Measurements from ENCODE around the gene ESYT3.
"Not testable (repeated sequence)": the region's sequence is repeated elsewhere in the genome, so short reads cannot be mapped to it uniquely, and the experiment has no call there.

Gene ESYT3

DNA sequence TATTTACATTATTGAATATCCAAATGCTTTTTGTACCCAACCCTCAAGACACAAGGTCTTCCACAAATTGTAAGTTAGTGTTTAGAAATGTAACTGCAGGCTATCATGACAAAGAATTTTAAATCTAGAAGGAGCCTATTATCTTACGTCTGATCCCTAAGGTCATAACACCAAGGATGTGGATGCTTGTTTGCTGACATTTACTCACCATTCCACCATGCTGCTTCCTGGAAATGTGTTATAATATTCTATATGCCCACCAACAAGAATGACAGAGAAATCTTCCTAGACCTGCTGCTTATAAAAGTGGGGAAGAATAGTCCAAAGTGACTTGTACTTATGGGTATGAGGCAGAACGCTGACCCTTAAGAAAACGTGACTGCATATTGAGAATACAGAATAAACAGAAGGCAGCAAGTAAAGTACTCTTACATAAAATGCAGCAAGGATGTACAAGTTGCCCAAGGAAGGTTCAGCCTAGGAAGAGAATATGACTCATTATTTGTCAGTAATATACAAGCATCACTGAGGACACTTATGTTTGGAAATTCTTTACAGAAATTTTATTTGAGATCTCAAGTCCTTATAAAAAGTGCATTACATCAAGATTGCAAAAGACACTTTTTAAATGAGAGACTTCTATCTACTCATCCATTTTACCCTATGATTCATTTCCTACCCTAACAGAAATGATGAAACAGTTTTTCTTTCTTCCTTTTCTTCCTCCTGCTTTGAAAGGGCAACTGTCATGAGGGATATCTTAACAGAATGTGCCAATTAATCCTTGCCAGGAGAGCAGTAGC is 59.6 kb downstream of the ESYT3 start:
- no peak for DNase-seq (ENCODE audit: low read depth)

DNA sequence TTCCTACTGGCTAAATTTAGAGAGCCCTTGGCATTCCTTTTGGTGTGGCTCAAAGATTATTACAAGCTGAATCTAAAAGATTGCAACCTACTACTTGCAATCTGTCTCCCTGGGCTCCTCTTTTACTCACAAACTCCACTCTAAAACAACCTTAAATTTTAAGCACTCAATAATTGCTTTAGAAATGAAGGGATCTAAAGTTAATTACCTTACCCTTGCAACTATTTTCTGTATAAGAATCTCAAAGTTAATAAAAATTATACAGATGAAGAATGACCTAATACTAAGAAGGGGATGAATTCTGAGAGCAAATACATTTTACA is 60.2 kb downstream of the ESYT3 start:
- no peak for DNase-seq (ENCODE audit: low read depth)

DNA sequence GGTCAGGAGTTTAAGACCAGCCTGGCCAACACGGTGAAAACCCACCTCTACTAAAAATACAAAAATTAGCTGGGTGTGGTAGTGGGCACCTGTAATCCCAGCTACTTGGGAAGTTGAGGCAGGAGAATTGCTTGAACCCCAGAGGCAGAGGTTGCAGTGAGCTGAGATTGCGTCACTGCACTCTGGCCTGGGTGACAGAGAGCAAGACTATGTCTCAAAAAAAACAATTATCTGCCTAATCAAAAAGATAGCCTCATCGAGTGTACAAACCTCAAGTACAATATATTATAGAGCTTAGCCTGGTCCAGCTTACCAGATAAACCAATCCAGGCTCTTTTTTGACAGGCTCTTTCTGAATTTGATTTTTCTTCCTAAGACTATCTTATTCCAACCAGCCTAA is 61.2 kb downstream of the ESYT3 start:
- not testable (repeated sequence) for DNase-seq (ENCODE audit: low read depth)

DNA sequence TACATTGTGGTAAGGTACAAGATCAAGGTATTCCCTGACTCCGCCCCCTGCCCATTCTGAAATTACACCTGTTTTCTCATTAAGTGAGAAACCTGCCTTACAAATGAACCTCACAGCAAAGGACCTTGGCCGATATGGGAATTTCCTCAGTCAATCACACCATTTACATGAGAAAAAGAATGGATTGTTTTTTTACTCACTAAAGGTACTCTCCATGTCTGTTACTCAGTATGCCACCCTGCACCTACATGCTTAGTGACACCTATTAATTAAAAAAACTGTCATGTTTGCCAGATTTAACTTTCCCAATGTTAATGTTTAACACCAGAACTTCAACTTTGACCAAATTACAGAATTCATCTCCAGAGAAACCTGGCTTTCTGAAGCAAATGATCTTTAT is 62.0 kb downstream of the ESYT3 start:
- DNase-seq (ENCODE audit: low read depth), result no peak

DNA sequence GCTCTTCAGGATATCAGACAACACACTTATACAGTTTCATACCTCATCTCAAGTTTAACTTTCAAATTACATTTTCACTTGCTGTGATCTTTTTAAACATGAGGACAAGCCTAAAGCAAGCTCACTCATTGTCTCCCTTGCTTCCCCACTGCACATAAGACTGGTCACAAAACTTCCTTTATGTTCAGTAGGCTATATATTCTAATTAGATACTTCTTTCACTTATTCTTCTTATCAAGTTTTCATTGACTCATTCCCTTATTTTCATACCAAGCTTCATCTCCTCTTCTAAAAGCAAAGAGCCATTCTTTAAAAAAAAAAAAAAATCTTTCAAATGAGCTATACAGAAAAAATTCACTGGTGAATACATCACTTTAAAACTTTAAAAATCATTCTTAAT is 62.6 kb downstream of the ESYT3 start:
- DNase-seq (ENCODE audit: low read depth), result no peak

DNA sequence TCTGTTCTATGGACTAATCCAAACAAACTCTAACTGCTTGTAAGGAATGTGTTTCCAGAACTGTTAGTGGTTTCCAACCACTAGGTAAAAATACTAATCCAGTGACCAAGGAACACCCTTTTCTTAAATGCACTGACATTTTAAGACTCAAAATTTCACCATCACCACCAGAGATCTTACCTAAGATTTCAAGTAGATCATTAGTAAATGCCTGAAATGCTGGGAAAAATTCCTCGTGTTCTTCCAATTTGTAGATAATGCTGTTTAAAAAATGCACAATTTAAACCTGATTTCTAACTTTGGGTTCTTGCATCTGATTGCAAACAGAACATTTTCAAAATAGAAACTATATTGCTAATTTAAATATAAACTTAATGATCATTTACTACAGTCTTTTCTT is 63.4 kb downstream of the ESYT3 start:
- no peak for DNase-seq (ENCODE audit: low read depth)

DNA sequence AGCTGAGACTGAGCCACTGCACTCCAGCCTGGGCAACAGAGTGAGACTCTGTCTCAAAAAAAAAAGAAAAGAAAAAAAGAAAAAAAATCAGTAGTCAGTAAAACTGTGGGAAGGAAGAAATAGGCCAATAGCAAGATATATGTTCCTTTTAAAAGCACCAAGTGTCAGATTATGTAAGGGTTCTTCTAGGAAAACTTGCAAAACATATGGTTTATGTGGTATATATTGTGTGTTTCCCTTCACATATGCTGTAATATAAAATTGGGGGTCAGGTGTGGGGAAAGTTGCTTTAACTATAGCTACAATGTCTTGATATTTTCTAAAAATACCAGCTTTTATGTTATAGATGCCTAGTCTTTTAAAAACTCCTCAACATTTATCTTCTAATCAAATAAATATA is 64.6 kb downstream of the ESYT3 start:
- DNase-seq (ENCODE audit: low read depth), result no peak

DNA sequence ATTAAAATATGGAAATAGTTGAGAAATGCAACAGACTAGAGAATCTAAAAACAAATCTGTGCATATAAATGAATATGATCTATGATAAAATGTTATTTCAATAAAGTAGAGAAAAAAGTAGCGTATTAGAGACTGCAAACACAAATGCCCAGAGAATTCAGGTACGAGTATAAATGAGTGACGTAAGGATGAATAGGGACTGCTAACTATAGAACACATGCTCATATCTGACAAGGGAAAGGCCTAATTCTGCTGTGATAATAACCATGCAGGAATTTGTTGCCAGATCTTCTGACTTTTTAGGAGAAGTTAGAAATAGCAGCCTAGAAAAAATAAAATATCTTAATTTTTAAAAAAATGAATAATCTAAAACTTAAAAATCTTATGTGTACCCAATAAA is 73.1 kb downstream of the ESYT3 start:
- no peak for DNase-seq (ENCODE audit: low read depth)

DNA sequence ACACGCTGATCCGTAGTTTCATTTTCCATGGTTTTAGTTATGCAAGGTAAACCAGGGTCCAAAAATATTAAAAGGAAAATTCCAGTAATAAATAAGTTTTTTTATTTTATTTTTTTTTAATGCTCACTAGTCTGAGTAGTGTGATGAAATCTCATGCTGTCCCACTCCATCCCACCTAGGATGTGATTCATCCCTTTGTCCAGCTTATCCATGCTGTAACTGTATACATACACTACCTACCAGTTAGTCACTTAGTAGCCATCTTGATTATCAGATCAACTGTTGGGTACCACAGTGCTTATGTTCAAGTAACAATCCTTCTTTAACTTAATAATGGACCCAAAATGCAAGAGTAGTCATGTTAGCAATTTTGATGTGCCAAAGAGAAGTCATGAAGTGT is 75.2 kb downstream of the ESYT3 start:
- DNase-seq (ENCODE audit: low read depth), result no peak

DNA sequence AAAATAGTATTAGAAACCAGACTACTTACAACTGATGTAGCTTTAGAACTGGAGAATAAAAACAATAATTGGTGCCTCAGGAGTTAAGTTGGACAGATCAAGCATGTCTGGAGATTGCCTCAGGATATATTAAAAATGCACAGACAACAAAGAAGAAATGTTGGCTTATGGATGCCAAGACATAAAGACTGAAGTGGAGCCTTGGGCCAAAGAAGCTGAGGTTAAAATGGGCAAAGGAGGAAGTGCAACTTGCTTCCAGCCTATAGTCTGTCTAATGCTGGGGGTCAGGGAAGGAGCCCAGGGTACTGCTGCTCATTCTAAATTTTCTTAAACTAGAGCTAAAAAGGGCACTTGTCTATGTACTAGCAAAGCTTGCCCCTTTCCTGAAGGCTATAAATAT is 77.5 kb downstream of the ESYT3 start:
- DNase-seq (ENCODE audit: low read depth), result no peak

DNA sequence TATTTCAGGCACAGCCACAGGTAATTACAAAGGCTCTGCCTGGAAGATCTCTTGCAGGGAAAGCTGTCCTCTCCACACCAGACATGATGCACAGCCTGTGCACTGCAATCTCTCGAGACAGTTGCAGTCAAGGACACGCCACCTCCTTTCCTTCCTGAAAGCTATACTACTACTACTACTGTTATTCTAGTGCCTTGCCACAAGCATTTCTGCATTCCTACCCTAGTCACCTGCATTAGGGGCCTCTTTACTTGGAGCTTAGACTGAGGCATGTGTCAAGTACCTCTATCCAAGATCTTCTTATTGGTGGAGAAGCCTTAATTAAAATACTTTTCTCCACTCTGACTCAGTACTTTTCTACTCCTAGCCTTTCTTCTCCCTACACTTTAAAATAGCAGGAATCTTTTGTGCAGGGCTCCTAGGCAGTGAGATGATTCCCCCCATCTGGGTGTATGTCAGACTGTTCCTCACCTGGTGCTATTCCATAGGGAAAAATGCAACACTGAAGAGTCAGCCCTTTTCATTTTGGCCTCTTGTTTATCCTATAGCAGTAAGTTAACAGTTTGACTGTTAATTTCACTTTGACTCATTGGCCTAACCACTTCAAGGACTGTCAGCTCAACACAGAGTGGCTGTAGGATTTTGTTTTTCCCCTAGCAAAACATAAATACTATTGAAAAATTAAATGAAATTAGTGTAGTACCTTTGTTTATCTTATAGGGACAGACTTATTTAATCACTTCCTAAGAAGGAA is 78.9 kb downstream of the ESYT3 start:
- DNase-seq (ENCODE audit: low read depth), result no peak

DNA sequence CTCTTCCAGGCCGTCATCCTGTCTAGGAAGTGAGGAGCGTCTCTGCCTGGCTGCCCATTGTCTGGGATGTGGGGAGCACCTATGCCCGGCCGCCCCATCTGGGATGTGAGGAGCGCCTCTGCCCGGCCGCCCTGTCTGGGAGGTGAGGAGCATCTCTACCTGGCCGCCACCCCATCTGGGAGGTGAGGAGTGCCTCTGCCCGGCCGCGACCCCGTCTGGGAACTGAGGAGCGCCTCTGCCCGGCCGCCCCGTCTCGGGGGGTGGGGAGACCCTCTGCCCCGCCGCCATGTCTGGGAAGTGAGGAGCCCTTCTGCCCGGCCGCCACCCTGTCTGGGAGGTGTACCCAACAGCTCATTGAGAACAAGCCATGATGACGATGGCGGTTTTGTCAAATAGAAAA is 87.0 kb downstream of the ESYT3 start:
- DNase-seq (ENCODE audit: low read depth), result not testable (repeated sequence)
